ENCODE results near the gene GDPD5.

GDPD5 gene

GRCh38 chr11:75498556-75499255, 27.0 kb downstream of the GDPD5 start:
- H3K4me2 ChIP-seq (ENCODE audit: low read length) = no peak overlapping the region
- no peak for TF ChIP-seq EZH2phosphoT487 (IDR thresholded peaks at IDR 0.05; ENCODE audit: borderline replicate concordance, low read length)
- no peak for TF ChIP-seq CTCF (IDR thresholded peaks at IDR 0.05; ENCODE audit: low read depth, low read length, poor library complexity, severe bottlenecking)
- H3K4me3 ChIP-seq (ENCODE audit: low read length) = no peak overlapping the region
- no peak overlapping the region for H3K27ac ChIP-seq (ENCODE audit: low read depth, low read length)
- H3K9me3 ChIP-seq (ENCODE audit: control insufficient read depth, insufficient read depth, low read length) = no peaks in the 10 kb centered on the region
- no peaks in the 10 kb centered on the region for H3K9me2 ChIP-seq (replicated peaks; ENCODE audit: control insufficient read depth, low read length)
- no peaks in the 10 kb centered on the region for H3K36me3 ChIP-seq (ENCODE audit: control insufficient read depth, low read length)
- no peaks in the 10 kb centered on the region for H3K79me2 ChIP-seq (ENCODE audit: control insufficient read depth, low read length)
- H3K27me3 ChIP-seq (ENCODE audit: control insufficient read depth, low read length) = no peaks in the 10 kb centered on the region
- peaks cover 20% of the 10 kb centered on the region for H3K4me1 ChIP-seq (ENCODE audit: control insufficient read depth, low read length)
- no peaks in the 10 kb centered on the region for H3F3A ChIP-seq (ENCODE audit: control insufficient read depth, insufficient read depth)
- H4K20me1 ChIP-seq (ENCODE audit: control insufficient read depth, insufficient read depth, low read depth, low read length) = no peaks in the 10 kb centered on the region

GRCh38 chr11:75497788-75498409, 27.8 kb downstream of the GDPD5 start:
- no peaks in the 10 kb centered on the region for H3K36me3 ChIP-seq (ENCODE audit: control insufficient read depth, low read length)
- H3K4me2 ChIP-seq (ENCODE audit: low read length) = no peak overlapping the region
- H3K27ac ChIP-seq (ENCODE audit: low read depth, low read length) = no peak overlapping the region
- H4K20me1 ChIP-seq (ENCODE audit: control insufficient read depth, insufficient read depth, low read depth, low read length) = no peaks in the 10 kb centered on the region
- H3K9me3 ChIP-seq (ENCODE audit: control insufficient read depth, insufficient read depth, low read length) = no peaks in the 10 kb centered on the region
- no peaks in the 10 kb centered on the region for H3K79me2 ChIP-seq (ENCODE audit: control insufficient read depth, low read length)
- no peak overlapping the region for H3K4me3 ChIP-seq (ENCODE audit: low read length)
- no peaks in the 10 kb centered on the region for H3K9me2 ChIP-seq (replicated peaks; ENCODE audit: control insufficient read depth, low read length)
- H3F3A ChIP-seq (ENCODE audit: control insufficient read depth, insufficient read depth) = no peaks in the 10 kb centered on the region
- peaks cover 12% of the 10 kb centered on the region for H3K4me1 ChIP-seq (ENCODE audit: control insufficient read depth, low read length)
- TF ChIP-seq EZH2phosphoT487 (IDR thresholded peaks at IDR 0.05; ENCODE audit: borderline replicate concordance, low read length) (no peak), CTCF (IDR thresholded peaks at IDR 0.05; ENCODE audit: low read depth, low read length, poor library complexity, severe bottlenecking) (no peak)
- no peaks in the 10 kb centered on the region for H3K27me3 ChIP-seq (ENCODE audit: control insufficient read depth, low read length)

GRCh38 chr11:75496305-75496752, 29.4 kb downstream of the GDPD5 start:
- no peaks in the 10 kb centered on the region for H3K36me3 ChIP-seq (ENCODE audit: control insufficient read depth, low read length)
- H3K9me2 ChIP-seq (replicated peaks; ENCODE audit: control insufficient read depth, low read length) = no peaks in the 10 kb centered on the region
- TF ChIP-seq EZH2phosphoT487 (IDR thresholded peaks at IDR 0.05; ENCODE audit: borderline replicate concordance, low read length) = no peak
- no peak for TF ChIP-seq CTCF (IDR thresholded peaks at IDR 0.05; ENCODE audit: low read depth, low read length, poor library complexity, severe bottlenecking)
- H4K20me1 ChIP-seq (ENCODE audit: control insufficient read depth, insufficient read depth, low read depth, low read length) = no peaks in the 10 kb centered on the region
- H3K4me2 ChIP-seq (ENCODE audit: low read length) = no peak overlapping the region
- no peaks in the 10 kb centered on the region for H3K9me3 ChIP-seq (ENCODE audit: control insufficient read depth, insufficient read depth, low read length)
- H3K79me2 ChIP-seq (ENCODE audit: control insufficient read depth, low read length) = no peaks in the 10 kb centered on the region
- no peaks in the 10 kb centered on the region for H3F3A ChIP-seq (ENCODE audit: control insufficient read depth, insufficient read depth)
- no peak overlapping the region for H3K27ac ChIP-seq (ENCODE audit: low read depth, low read length)
- H3K4me1 ChIP-seq (ENCODE audit: control insufficient read depth, low read length) = peaks cover 13% of the 10 kb centered on the region
- no peaks in the 10 kb centered on the region for H3K27me3 ChIP-seq (ENCODE audit: control insufficient read depth, low read length)
- H3K4me3 ChIP-seq (ENCODE audit: low read length) = no peak overlapping the region

All from DOHH2 (cell line).